Islet of Langerhans (tissue), 1 donor: ENCODE data around the gene CCDC43.
"Not testable (repeated sequence)": the region's sequence is repeated elsewhere in the genome, so short reads cannot be mapped to it uniquely, and the experiment has no call there.

ENCODE experiments used
- FAIRE-seq: peaks from one replicate; lab custom pipeline; 2011; peaks lifted over from hg19 to GRCh38; lab: Jason Lieb, UNC

Gene CCDC43, protein sequence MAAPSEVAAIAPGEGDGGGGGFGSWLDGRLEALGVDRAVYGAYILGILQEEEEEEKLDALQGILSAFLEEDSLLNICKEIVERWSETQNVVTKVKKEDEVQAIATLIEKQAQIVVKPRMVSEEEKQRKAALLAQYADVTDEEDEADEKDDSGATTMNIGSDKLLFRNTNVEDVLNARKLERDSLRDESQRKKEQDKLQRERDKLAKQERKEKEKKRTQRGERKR

DNA sequence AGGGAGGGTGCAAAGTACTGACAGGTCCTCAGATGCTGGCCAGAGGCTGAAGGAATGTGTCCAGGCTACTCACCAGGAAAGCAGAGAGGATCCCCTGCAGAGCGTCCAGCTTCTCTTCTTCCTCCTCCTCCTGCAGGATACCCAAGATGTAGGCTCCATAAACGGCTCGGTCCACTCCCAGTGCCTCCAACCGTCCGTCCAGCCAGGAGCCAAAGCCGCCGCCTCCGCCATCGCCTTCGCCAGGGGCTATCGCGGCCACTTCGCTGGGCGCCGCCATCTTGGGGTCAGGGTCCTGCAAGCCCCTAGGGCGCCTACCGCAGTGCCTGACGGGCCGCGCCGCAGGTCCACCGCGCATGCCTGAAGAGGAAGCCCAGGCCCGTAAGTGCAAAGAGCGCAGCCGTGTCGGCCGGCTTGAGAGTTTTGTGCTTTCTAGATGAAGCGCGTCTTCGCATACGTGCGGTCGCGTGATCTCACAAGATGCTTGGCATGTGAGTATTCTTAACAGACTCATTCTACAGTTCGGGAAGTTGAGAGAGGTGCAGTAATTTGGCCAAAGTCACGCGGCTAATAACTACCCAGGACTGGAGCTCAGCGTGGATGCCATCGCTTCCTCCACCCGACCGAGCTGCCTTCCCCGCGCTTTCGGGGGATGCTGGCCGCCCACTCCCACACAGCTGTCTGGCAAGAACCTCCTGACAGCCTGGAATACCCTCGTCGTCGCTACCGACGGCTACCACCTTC lies at the start of gene CCDC43:
CCDC43 (minus strand) TSS at position 300 of the 741 bp plus-strand sequence; CDS start at position 277, 23 bp downstream.
- FAIRE-seq, result no peak

GRCh38 chr17:44738214-44738906 lies 48.8 kb upstream of the CCDC43 start:
- no peak for FAIRE-seq

DNA sequence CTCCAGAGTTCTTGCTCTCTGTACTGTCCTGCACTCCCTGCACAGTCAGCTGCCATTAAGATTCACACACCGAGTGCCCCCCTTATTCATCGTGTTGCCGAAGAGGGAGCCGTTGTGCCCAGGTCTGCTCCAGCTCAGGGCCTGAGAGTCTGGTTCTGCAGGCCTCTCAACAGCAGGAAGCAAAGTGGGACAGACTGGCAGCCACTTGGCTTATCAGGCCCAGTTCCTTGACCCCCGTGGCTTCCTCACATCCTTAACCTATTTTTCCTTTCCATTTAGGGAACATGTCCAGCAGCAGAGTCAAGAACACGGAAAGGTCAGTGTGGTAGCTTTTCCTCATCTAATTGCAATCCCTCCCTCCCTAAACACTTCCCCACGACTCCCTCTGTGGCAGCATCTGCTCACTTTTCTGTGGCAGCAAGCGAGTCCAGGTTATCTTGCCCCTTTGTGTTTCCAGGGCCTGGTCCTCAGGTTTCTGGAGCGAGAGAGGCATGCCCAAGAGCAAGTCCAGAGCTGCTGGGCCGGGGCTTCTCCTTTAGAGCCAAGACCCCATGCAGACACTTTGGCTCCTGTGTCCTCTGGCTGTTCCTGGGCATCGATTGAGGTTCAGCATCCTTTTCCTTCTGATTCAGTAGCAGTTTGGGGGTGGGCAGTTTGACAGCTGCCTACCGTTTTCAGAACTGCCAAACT lies 47.1 kb upstream of the CCDC43 start:
- FAIRE-seq, result no peak

DNA sequence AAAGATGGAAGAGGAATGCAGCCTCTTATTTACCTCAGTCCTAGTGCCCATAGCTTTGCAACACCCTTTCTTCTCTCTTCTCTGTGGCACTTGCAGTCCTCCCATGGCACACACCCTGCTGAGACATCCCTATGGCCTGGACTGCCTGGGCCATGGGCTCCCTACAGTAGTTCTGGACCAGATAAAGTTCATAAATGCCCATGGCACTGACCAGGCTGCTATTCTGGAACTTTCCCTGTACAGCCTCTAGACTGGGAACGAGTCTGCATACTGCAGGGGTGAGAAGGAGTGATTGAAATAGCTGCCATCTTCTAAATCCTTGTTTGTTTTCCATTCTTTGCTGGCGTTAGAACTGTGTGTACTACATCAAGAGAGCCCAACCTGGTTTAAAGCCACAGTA lies 44.7 kb upstream of the CCDC43 start:
- FAIRE-seq, result no peak

GRCh38 chr17:44733753-44734152 lies 44.2 kb upstream of the CCDC43 start:
- FAIRE-seq, result no peak

DNA sequence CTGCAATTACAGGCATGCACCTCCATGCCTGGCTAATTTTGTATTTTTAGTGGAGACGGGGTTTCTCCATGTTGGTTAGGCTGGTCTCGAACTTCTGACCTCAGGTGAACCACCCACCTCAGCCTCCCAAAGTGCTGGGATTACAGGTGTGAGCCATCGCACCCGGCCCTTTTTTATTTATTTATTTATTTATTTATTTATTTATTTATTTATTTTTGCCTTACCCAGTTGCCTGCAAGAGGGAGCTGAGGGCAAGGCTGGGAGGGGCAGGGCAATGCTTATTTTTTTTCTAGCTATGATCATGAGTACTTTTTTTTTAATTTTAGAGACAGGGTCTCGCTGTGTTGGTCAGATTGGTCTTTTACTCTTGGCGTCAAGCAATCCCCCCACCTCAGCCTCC lies 36.5 kb upstream of the CCDC43 start:
- FAIRE-seq, result not testable (repeated sequence)

DNA sequence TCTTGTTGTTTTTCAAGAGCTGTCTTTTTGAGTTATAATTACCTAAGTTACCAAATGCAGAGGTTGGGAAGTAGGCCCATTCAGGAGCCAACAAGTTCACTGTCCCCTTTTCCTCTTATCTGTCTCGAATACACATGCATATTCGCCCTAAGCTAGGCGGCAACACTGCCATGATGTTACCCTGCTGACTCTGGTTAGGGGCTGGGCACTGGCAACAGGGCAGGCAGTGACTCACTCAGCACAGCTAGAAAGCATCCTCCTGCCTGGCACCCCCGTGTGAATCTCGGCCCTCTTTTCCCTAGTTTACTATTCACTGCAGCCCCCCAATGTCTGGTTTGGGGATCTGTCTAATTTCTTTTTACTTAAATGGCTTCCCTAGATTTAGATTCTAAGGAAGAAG lies 32.7 kb upstream of the CCDC43 start:
- FAIRE-seq, result no peak

DNA sequence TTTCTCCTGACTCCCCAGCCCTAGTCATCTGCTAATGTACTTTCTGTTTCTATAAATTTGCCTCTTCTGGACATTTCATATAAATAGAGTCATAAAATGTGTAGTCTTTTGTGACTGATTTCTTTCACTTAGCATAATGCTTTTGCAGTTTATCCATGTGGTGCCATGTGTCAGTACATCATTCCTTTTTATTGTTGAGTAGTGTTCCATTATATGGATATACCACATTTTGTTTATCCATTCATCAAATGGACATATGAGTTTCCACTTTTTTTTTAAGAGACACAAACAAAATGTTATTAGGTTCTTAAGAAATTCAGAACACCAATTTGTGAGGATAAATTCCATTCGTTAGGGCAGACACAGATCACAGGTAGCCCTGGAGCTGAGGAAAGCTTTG lies 29.9 kb upstream of the CCDC43 start:
- no peak for FAIRE-seq

DNA sequence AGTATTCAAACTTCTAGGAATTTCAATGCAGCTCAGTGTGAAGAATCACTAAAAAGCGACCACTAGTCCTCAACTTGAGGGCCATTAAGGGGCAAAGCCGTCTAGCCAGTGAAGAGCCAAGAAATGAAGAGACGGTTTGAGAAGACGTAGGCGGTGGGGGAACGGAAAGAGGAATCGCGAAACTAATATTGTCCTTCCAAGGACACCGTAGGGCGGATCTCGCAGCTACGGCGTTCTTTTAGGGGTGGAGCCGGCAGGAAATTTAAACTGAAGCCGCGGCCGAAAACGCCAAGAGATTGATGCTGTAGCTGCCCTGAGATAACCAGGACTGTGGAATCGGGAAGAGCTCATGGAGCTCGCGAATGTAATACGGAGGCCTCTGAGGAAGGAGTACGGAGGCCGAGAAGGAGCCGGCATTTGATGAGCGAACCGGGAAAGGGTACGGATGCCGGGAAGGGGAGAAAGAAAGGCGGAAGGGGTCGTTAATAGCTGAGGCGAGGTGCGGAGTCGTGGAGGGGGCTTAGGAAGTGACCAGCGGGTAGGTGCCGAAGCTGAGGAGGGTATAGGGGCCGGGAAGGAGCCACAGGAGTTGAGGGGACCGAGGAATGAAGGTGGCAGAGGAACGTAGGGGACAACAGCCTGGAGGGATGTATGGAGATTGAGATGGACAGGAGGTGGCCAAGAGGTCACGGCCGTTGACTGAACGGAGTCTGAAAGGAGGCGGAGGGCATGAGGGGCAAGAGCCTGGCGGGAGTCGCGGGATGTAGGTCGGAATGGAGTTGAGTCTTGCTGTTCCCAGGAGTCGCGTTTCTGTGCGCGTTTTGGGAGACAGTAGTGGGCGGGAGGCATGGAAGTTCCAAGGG lies 19.1 kb upstream of the CCDC43 start, which contains the start of gene DBF4B:
DBF4B (plus strand) TSS at position 265 of the 863 bp plus-strand sequence; CDS start at position 421, 156 bp downstream.
- no peak for FAIRE-seq

DNA sequence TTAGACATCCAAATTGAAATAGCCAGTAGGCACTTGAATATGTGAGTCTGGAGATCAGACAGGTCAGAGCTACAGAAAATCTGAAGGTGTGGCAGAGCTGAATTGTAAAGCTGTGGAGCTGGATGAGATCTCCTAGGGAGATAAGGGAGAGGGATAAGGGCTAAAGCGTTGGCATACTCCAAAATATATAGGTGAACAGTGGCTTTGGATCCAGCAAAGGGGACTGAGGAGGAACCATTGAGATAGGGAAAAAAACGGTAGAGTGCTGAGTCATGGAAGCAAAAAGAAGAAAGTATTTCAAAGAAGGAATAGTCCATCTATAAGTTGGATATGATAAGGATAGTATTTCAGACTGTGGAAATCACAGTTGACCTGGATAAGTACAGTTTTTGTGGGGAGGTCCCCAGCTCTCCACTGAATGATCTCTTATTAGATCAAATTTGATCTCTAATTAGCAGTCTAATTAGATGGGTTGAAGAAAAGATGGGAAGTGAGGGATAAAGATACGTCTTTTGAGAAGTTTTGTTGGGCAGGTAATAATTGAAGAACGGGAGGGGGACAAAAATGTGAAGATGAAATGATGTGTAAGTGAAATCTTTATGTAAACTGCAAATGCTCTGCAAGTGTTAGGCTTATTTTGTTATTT lies 18.3 kb upstream of the CCDC43 start:
- FAIRE-seq, result no peak

GRCh38 chr17:44700288-44700687 lies 10.7 kb upstream of the CCDC43 start:
- FAIRE-seq, result not testable (repeated sequence)

DNA sequence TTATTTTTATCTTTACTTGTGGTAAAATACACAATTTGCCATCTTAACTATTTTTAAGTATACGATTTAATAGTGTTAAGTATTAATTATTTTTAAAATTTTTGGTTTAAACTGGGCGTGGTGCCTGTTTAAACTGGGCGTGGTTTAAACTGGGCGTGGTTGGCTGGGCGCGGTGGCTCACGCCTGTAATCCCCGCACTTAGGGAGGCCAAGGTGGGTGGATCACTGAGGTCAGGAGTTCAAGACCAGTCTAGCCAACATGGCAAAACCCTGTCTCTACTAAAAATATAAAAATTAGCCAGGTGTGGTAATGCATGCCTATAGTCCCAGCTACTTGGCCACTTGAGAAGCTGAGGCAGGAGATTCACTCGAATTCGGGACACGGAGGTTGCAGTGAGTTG lies 4.0 kb upstream of the CCDC43 start:
- FAIRE-seq, result no peak

- not testable (repeated sequence) for FAIRE-seq
Observed at GRCh38 chr17:44690746-44691306, 1.2 kb upstream of the CCDC43 start.

GRCh38 chr17:44688675-44689476 lies 700 bp downstream of the CCDC43 start:
- no peak for FAIRE-seq

DNA sequence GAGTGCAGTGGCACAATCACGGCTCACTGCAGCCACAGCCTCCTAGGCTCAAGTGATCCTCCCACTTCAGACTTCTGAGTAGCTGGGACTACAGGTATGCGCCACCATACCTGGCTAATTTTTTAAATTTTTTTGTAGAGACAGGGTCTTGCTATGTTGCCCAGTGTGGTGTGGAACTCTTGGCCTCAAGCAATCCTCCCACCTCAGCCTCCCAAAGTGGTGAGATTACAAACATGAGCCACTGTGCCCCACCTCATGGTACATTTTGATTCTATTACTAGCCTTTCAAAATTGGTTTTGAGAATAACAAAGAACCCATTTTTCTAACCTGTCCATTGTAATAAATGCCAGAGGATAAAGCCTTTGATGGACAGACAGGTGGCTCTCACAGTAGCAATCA lies 1.4 kb downstream of the CCDC43 start:
- FAIRE-seq, result no peak

DNA sequence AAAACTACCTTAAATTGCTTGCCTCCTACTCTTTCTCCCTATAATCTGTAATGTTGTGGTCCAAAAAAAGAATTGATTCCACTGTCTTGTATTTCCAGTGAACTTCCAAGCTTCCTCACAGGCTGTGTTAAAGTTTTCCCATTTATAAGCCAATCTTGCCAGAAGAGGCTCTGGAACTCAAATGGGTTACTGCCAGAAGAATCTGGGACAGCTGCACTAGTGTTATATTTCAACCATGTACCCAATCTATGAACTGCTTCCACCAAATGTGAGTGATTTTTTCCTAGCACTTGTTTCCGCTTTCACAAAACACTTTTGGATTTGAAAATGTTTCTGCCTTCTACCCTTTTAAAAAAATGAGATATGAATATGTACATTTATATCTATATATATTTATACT lies 1.8 kb downstream of the CCDC43 start:
- no peak for FAIRE-seq

DNA sequence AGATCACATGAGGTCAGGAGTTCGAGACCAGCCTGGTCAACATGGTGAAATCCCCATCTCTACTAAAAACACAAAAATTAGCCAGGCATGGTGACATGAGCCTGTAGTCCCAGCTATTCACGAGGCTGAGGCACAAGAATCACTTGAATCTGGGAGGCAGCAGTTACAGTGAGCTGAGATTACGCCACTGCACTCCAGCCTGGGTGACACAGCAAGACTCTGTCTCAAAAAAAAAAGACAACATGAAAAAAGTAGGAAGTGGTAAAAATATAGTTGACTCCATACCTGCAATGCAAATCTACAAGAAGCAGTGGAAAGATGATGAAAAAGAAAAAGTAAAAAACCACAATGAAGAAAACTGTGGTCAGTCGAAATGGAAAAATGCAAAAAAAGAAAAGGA lies 6.3 kb downstream of the CCDC43 start:
- FAIRE-seq, result not testable (repeated sequence)

GRCh38 chr17:44677136-44677535 lies 12.4 kb downstream of the CCDC43 start:
- no peak for FAIRE-seq

GRCh38 chr17:44673893-44674292 lies 15.7 kb downstream of the CCDC43 start:
- no peak for FAIRE-seq
